ENCODE measurements around the gene TOM1L1. TPM values are rescaled to one million over a fixed set of nuclear protein-coding genes. Genes with fewer than 3 reads are reported as not detected.
A peak's percentile ranks its signal among the peaks of the same experiment; 100 is the strongest.

Gene TOM1L1
- total and polyA plus RNA-seq, 11 donors: 6.1 to 19.7 (median 9.8) TPM

GRCh38 chr17:54996441-54996840 lies 95.8 kb downstream of the TOM1L1 start:
- Histone ChIP-seq H3K27me3 (no peaks in the 10 kb centered on the region), H3K27ac (no peak overlapping the region), H3K4me1 (no peaks in the 10 kb centered on the region), H3K4me3 (no peak overlapping the region), H3K36me3 (peaks cover 0 to 30% (median 7%) of the 10 kb centered on the region in 9 donors), H3K9me3 (no peaks in the 10 kb centered on the region)
- TF ChIP-seq POLR2A (IDR thresholded peaks at IDR 0.05): no peak
- no peak for TF ChIP-seq CTCF (IDR thresholded peaks at IDR 0.05)
- DNase-seq (no peak), ATAC-seq (no peak)
- intact Hi-C loops (cut with DNase I): loop anchor here in 7 of 10 donors (5.0 to 10.0 kb wide), 6 partner anchors 268 to 518 kb away; partner anchors contain the start of genes SMIM36 (in 3 of the 7) and HLF (in 1 of the 7)
- 87 to 98% (median 93%) methylated on average over 1 of the region's 1 CpG for WGBS, 4 donors

GRCh38 chr17:55002458-55002857 lies 101.8 kb downstream of the TOM1L1 start:
- H3K4me1 ChIP-seq: no peaks in the 10 kb centered on the region
- no peak for ATAC-seq
- intact Hi-C loops (cut with DNase I): no loop called here

GRCh38 chr17:55004484-55004883 lies 103.8 kb downstream of the TOM1L1 start:
- no peak overlapping the region for H3K27ac ChIP-seq
- 87 to 95% (median 89%) methylated on average over 5 of the region's 5 CpGs for WGBS, 4 donors
- peaks cover 0 to 52% (median 7%) of the 10 kb centered on the region in 9 donors for H3K36me3 ChIP-seq
- no peak for ATAC-seq
- DNase-seq: no peak
- H3K4me3 ChIP-seq: no peak overlapping the region
- TF ChIP-seq CTCF (IDR thresholded peaks at IDR 0.05) (no peak), POLR2A (IDR thresholded peaks at IDR 0.05) (no peak)
- intact Hi-C loops (cut with DNase I): no loop called here
- no peaks in the 10 kb centered on the region for H3K4me1 ChIP-seq
- no peaks in the 10 kb centered on the region for H3K27me3 ChIP-seq
- no peaks in the 10 kb centered on the region for H3K9me3 ChIP-seq

More at GRCh38 chr17:55002458-55002857, 101.8 kb downstream of the TOM1L1 start:
- DNase-seq: no peak
- Histone ChIP-seq H3K4me3 (no peak overlapping the region), H3K9me3 (no peaks in the 10 kb centered on the region), H3K36me3 (peaks cover 0 to 38% (median 7%) of the 10 kb centered on the region in 9 donors), H3K27ac (no peak overlapping the region), H3K27me3 (no peaks in the 10 kb centered on the region)
- TF ChIP-seq CTCF (IDR thresholded peaks at IDR 0.05) (no peak), POLR2A (IDR thresholded peaks at IDR 0.05) (no peak)

- peak in 3 of 12 donors; percentile 7 to 12 (median 7) for TF ChIP-seq CTCF (IDR thresholded peaks at IDR 0.05)
- no peak for TF ChIP-seq POLR2A (IDR thresholded peaks at IDR 0.05)
- intact Hi-C loops (cut with DNase I): no loop called here
- no peak for DNase-seq
- Histone ChIP-seq H3K9me3 (no peaks in the 10 kb centered on the region), H3K4me1 (no peaks in the 10 kb centered on the region), H3K27me3 (no peaks in the 10 kb centered on the region), H3K36me3 (peaks cover 0 to 42% (median 4%) of the 10 kb centered on the region in 9 donors), H3K27ac (no peak overlapping the region), H3K4me3 (no peak overlapping the region)
- no peak for ATAC-seq
- 96 to 100% (median 99%) methylated on average over 1 of the region's 1 CpG for WGBS, 4 donors
Observed at GRCh38 chr17:55005520-55005919, 104.9 kb downstream of the TOM1L1 start.

Other genes with a start within 250 kb of the TOM1L1 start
- gene COX11, start 67.8 kb downstream of the TOM1L1 start, total RNA-seq: 10 to 100 TPM; 42.5 to 73.1 (median 55.6) TPM
- 10 to 100 TPM; 27.5 to 48.1 TPM for gene COX11, start 67.8 kb downstream of the TOM1L1 start, polyA plus RNA-seq
- 1 to 10 TPM; 2.2 to 7.8 (median 4.8) TPM for gene STXBP4, start 67.9 kb downstream of the TOM1L1 start, total RNA-seq
- gene STXBP4, start 67.9 kb downstream of the TOM1L1 start, polyA plus RNA-seq: 1 to 10 TPM; 1.3 to 1.7 TPM